ENCODE results near the gene CLK1. TPM values are rescaled to one million over a fixed set of nuclear protein-coding genes. Genes with fewer than 3 reads are reported as not detected.
"Not testable (repeated sequence)": the region's sequence is repeated elsewhere in the genome, so short reads cannot be mapped to it uniquely, and the experiment has no call there.

CLK1 gene
- total RNA-seq, 1 experiment from 2014 or later = 46.8 TPM

DNA sequence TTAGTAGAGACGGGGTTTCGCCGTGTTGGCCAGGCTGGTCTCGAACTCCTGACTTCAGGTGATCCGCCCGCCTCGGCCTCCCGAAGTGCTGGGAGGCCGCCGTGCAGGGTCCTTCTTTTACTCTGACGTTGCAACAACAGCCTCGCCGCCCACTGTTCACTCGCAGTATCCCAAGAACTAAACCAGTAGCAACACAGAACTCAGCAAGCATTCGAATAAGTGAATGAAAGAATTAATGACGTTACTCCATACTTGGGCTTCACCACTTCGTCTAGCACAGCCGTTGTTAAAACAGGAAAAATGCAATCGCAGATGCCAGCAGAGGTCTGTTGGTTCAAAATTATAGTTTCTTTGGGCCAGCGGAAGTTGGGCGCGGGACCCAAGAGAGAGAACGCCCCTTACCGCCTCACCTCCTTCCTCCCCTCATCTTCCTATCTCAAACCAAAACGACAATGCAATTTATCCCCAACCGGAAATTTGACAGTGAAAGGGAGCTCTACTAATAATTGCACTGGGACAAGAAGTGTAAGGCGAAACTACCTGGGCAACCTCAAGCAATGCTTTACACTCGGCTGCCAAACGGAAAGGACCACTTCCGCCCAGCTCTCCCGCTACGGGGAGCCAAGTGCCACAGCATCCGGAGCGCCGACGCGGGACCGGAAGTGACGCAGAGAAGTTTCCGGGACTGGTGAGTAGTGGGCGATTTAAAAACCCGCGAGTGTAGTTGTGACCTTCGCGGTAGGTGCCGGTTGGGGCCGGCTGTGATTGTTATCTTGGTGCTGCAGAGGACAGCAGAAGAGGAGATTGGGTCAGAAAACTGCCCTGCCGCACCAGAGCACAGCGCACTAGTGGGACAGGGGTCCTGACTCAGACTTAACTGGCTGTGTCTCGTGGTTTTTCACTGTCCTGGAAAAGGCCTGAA is 24.5 kb upstream of the CLK1 start, which contains the start of the genes NIF3L1 and PPIL3:
Gene NIF3L1, plus strand, starts transcription at position 668 of the 922 bp plus-strand sequence. CDS start 2,573 bp downstream, outside the sequence.
Gene PPIL3, minus strand, starts transcription at position 374 of the 922 bp plus-strand sequence. CDS start 1,462 bp downstream, outside the sequence.
- Histone ChIP-seq H3K18ac (ENCODE audit: insufficient read length, low read depth, low read length) (peak within 1 kb of the TSS; percentile 97), H3K4me1 (ENCODE audit: insufficient read depth, low read length) (no peaks in the 10 kb centered on the region), H3K27ac (ENCODE audit: insufficient read length, low read depth, low read length) (peak within 1 kb of the TSS; percentile 99), H3K23ac (ENCODE audit: insufficient read length, low read depth, low read length) (no peak within 1 kb of the TSS), H3K4me2 (ENCODE audit: insufficient read depth, insufficient read length, low read length) (peak within 1 kb of the TSS; percentile 84), H4K8ac (replicated peaks; ENCODE audit: insufficient read length, low read depth, low read length) (peak within 1 kb of the TSS; percentile 93), H4K5ac (ENCODE audit: insufficient read length, low read depth, low read length) (peak within 1 kb of the TSS; percentile 99), H3K79me1 (ENCODE audit: insufficient read depth, low read depth, low read length, poor library complexity, severe bottlenecking) (peaks cover 6% of the 10 kb centered on the region), H2BK20ac (ENCODE audit: low read depth, low read length, poor library complexity, severe bottlenecking) (no peak within 1 kb of the TSS), H3K79me2 (ENCODE audit: insufficient read depth, low read length) (peaks cover 15% of the 10 kb centered on the region; the same call in 1 of the 2 replicates), H3K14ac (ENCODE audit: insufficient read depth, low read length) (peak within 1 kb of the TSS; percentile 99), H3K9ac (ENCODE audit: extremely low read depth, insufficient read length, low read length) (peak within 1 kb of the TSS; percentile 99), H2BK5ac (ENCODE audit: insufficient read length, low read length) (peak within 1 kb of the TSS; percentile 96), H2BK15ac (ENCODE audit: low read depth, low read length) (no peak within 1 kb of the TSS), H3T11ph (ENCODE audit: low read length) (peak within 1 kb of the TSS; percentile 71), H3K56ac (ENCODE audit: insufficient read length, low read depth, low read length) (peak within 1 kb of the TSS; percentile 96), H3K27me3 (ENCODE audit: insufficient read depth, low read length) (no peaks in the 10 kb centered on the region), H3K23me2 (ENCODE audit: insufficient read length, low read depth, low read length, poor library complexity, severe bottlenecking) (peaks cover 3% of the 10 kb centered on the region), H3K4ac (ENCODE audit: low read depth, low read length) (peak within 1 kb of the TSS; percentile 77; the same call in 1 of the 2 replicates), H3K9me3 (ENCODE audit: control insufficient read depth, low read depth, low read length) (no peaks in the 10 kb centered on the region), H4K20me1 (ENCODE audit: control insufficient read depth, insufficient read depth, insufficient read length) (no peaks in the 10 kb centered on the region), H4K91ac (ENCODE audit: insufficient read length, low read depth, low read length) (peak within 1 kb of the TSS; percentile 56), H2AFZ (ENCODE audit: low read length) (peak within 1 kb of the TSS; percentile 60), H2BK12ac (ENCODE audit: insufficient read length, low read depth, low read length) (peak within 1 kb of the TSS; percentile 24), H2AK5ac (ENCODE audit: insufficient read length, low read length) (peak within 1 kb of the TSS; percentile 7), H2BK120ac (ENCODE audit: low read depth, low read length, poor library complexity, severe bottlenecking) (no peak within 1 kb of the TSS)
- WGBS (ENCODE audit: extremely low coverage, insufficient read length, low lambda C conversion rate) = no CpG with 5 or more reads among the region's 50 CpGs
- peak within 1 kb of the TSS; percentile 95 for H3K4me3 Mint-ChIP-seq
- peak within 1 kb of the TSS; percentile 99 to 100 (median 99) for H3K27ac Mint-ChIP-seq
- peaks cover 0 to 3% of the 10 kb centered on the region in 2 experiments; a peak in 1 of 5 replicates for H3K9me3 Mint-ChIP-seq
- peak; percentile 98 for DNase-seq
- TF ChIP-seq, protein P1, sequence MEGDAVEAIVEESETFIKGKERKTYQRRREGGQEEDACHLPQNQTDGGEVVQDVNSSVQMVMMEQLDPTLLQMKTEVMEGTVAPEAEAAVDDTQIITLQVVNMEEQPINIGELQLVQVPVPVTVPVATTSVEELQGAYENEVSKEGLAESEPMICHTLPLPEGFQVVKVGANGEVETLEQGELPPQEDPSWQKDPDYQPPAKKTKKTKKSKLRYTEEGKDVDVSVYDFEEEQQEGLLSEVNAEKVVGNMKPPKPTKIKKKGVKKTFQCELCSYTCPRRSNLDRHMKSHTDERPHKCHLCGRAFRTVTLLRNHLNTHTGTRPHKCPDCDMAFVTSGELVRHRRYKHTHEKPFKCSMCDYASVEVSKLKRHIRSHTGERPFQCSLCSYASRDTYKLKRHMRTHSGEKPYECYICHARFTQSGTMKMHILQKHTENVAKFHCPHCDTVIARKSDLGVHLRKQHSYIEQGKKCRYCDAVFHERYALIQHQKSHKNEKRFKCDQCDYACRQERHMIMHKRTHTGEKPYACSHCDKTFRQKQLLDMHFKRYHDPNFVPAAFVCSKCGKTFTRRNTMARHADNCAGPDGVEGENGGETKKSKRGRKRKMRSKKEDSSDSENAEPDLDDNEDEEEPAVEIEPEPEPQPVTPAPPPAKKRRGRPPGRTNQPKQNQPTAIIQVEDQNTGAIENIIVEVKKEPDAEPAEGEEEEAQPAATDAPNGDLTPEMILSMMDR (conservative IDR thresholded peaks at IDR 0.05) = no peak; the same call in 2 of the 3 replicates
- peaks cover 16 to 31% of the 10 kb centered on the region in 2 experiments for H3K4me1 Mint-ChIP-seq
- H3K27me3 Mint-ChIP-seq (ENCODE audit: low read depth) = no peaks in the 10 kb centered on the region
- H3K36me3 Mint-ChIP-seq (ENCODE audit: insufficient read depth in 1 of 3, low read depth in 3 of 3) = peaks cover 6 to 34% (median 31%) of the 10 kb centered on the region in 3 experiments

DNA sequence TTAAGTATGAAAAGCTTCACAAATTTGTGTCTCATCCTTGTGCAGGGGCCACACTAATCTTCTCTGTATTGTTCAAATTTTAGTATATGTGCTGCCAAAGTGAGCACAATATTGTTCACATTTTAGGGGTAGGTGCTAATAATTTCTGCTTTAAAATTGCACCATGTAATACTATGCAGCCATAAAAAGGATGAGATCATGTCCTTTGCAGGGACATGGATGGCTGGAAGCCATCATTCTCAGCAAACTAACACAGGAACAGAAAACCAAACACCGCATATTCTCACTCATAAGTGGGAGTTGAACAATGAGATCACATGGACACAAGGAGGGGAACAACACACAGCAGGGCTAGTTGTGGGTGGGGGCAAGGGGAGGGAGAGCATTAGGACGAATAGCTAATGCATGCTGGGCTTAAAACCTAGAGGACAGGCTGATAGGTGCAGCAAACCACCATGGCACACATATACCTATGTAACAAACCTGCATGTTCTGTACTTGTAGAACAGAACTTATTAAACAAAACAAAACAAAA is 17.3 kb upstream of the CLK1 start:
- H3K27ac Mint-ChIP-seq; H3K23me2 ChIP-seq (ENCODE audit: insufficient read length, low read depth, low read length, poor library complexity, severe bottlenecking): not testable (repeated sequence)
- WGBS (ENCODE audit: extremely low coverage, insufficient read length, low lambda C conversion rate) = no CpG with 5 or more reads among the region's 2 CpGs

More for the DNA sequence above, 17.3 kb upstream of the CLK1 start:
- H3K4me2 ChIP-seq (ENCODE audit: insufficient read depth, insufficient read length, low read length); H4K91ac ChIP-seq (ENCODE audit: insufficient read length, low read depth, low read length); H3K23ac ChIP-seq (ENCODE audit: insufficient read length, low read depth, low read length); DNase-seq; H3K4me3 Mint-ChIP-seq; H3K4ac ChIP-seq (ENCODE audit: low read depth, low read length); H3T11ph ChIP-seq (ENCODE audit: low read length); H4K8ac ChIP-seq (replicated peaks; ENCODE audit: insufficient read length, low read depth, low read length); H3K79me1 ChIP-seq (ENCODE audit: insufficient read depth, low read depth, low read length, poor library complexity, severe bottlenecking); H3K9me3 Mint-ChIP-seq; H2BK15ac ChIP-seq (ENCODE audit: low read depth, low read length); H3K9ac ChIP-seq (ENCODE audit: extremely low read depth, insufficient read length, low read length); H3K27me3 Mint-ChIP-seq (ENCODE audit: low read depth); H4K5ac ChIP-seq (ENCODE audit: insufficient read length, low read depth, low read length); H2BK120ac ChIP-seq (ENCODE audit: low read depth, low read length, poor library complexity, severe bottlenecking); H2AFZ ChIP-seq (ENCODE audit: low read length); H2BK20ac ChIP-seq (ENCODE audit: low read depth, low read length, poor library complexity, severe bottlenecking); H3K27me3 ChIP-seq (ENCODE audit: insufficient read depth, low read length); H2AK5ac ChIP-seq (ENCODE audit: insufficient read length, low read length); H3K14ac ChIP-seq (ENCODE audit: insufficient read depth, low read length); H3K56ac ChIP-seq (ENCODE audit: insufficient read length, low read depth, low read length); H2BK5ac ChIP-seq (ENCODE audit: insufficient read length, low read length); H3K27ac ChIP-seq (ENCODE audit: insufficient read length, low read depth, low read length); H3K4me1 Mint-ChIP-seq; H3K4me1 ChIP-seq (ENCODE audit: insufficient read depth, low read length); H2BK12ac ChIP-seq (ENCODE audit: insufficient read length, low read depth, low read length); H4K20me1 ChIP-seq (ENCODE audit: control insufficient read depth, insufficient read depth, insufficient read length); H3K9me3 ChIP-seq (ENCODE audit: control insufficient read depth, low read depth, low read length); H3K79me2 ChIP-seq (ENCODE audit: insufficient read depth, low read length); H3K18ac ChIP-seq (ENCODE audit: insufficient read length, low read depth, low read length): not testable (repeated sequence)
- peaks cover 11 to 74% (median 73%) of the 10 kb centered on the region in 3 experiments; a peak in 6 of 7 replicates for H3K36me3 Mint-ChIP-seq (ENCODE audit: insufficient read depth in 1 of 3, low read depth in 3 of 3)

Measured in H9 (cell line).